Testis (tissue), 3 donors: ENCODE data around the gene TPST1. TPM values are rescaled to one million over a fixed set of nuclear protein-coding genes. Genes with fewer than 3 reads are reported as not detected.

Experiments used
- DNase-seq: peaks from one replicate; pipeline ENCODE4 v3.0.0-alpha.2; 2019
- H3K27ac ChIP-seq, 2 donors: fragments of 200-600 bp; sonication (generic); one replicate each; pipeline ENCODE4 v1.5.1; 2019
- H3K27me3 ChIP-seq: fragments of 200-600 bp; sonication (generic); one replicate; pipeline ENCODE4 v1.5.1; 2019
- H3K36me3 ChIP-seq: fragments of 200-600 bp; sonication (generic); one replicate; pipeline ENCODE4 v1.5.1; 2017; ENCODE audit warnings: low read depth; ENCODE audit errors: missing control alignments
- H3K4me1 ChIP-seq: fragments of 200-600 bp; sonication (generic); one replicate; pipeline ENCODE4 v1.5.1; 2019
- H3K4me3 ChIP-seq, 2 donors: fragments of 200-600 bp; sonication (generic); one replicate each; pipeline ENCODE4 v1.5.1; 2017 to 2019
- H3K9me3 ChIP-seq: fragments of 200-600 bp; sonication (generic); one replicate; pipeline ENCODE4 v1.5.1; 2017
- POLR2A ChIP-seq: fragments of 450-650 bp; IDR thresholded peaks from one replicate; pipeline ENCODE4 v1.6.1; 2017; ENCODE audit warnings: antibody characterized with exemption, mild to moderate bottlenecking, moderate library complexity
- WGBS, 2 donors: methylation state at CpG; one replicate each; pipeline ENCODE4 v1.1.5; 2018; 5-methylcytosine and 5-hydroxymethylcytosine counted together
- intact Hi-C: fragments of 100-400 bp; cut with DNase I; formaldehyde crosslinking; loops from one replicate; pipeline ENCODE4 v1.15.1; 2023; ENCODE audit warnings: low total_unique reads
- polyA plus RNA-seq: library from polyadenylated mRNA; stranded (reverse); fragments of 350-450 nt; fragmentation: Illumina TruSeq; extraction: RNeasy Lipid Tissue Mini Kit (QIAGEN cat#74804); gene quantifications from one replicate; pipeline ENCODE4 v1.2.3, GENCODE V29; 2014; ENCODE audit warnings: low read depth, low replicate concordance; ENCODE audit not compliant: insufficient read depth
- total RNA-seq, 2 donors: library from RNA; depleted of rRNA; stranded (reverse); fragments of >200 nt; gene quantifications; one replicate each; pipeline ENCODE4 v1.2.3, GENCODE V29; 2016
- TF ChIP-seq, protein P1 (sequence below), 3 experiments: fragments of 450-650 bp in 2 of 3; fragments of 200-600 bp in 1 of 3; sonication (generic) in 1 of 3; IDR thresholded peaks; one replicate each; pipeline ENCODE4 v1.5.1; 2016 to 2019; ENCODE audit warnings: antibody characterized with exemption in 3 of 3, mild to moderate bottlenecking in 2 of 3, moderate library complexity in 1 of 3

TPST1 gene
- total and polyA plus RNA-seq, 3 donors from 2014 or later, result 34.7 to 55.7 (median 40.7) TPM

GRCh38 chr7:66163186-66163610 lies 41.9 kb upstream of the TPST1 start:
- Histone ChIP-seq H3K27me3 (no peaks in the 10 kb centered on the region), H3K4me3 (no peak overlapping the region), H3K9me3 (no peaks in the 10 kb centered on the region), H3K4me1 (no peaks in the 10 kb centered on the region), H3K36me3 (no peaks in the 10 kb centered on the region), H3K27ac (no peak overlapping the region)
- TF ChIP-seq, protein P1, sequence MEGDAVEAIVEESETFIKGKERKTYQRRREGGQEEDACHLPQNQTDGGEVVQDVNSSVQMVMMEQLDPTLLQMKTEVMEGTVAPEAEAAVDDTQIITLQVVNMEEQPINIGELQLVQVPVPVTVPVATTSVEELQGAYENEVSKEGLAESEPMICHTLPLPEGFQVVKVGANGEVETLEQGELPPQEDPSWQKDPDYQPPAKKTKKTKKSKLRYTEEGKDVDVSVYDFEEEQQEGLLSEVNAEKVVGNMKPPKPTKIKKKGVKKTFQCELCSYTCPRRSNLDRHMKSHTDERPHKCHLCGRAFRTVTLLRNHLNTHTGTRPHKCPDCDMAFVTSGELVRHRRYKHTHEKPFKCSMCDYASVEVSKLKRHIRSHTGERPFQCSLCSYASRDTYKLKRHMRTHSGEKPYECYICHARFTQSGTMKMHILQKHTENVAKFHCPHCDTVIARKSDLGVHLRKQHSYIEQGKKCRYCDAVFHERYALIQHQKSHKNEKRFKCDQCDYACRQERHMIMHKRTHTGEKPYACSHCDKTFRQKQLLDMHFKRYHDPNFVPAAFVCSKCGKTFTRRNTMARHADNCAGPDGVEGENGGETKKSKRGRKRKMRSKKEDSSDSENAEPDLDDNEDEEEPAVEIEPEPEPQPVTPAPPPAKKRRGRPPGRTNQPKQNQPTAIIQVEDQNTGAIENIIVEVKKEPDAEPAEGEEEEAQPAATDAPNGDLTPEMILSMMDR (IDR thresholded peaks at IDR 0.05), result no peak
- TF ChIP-seq POLR2A, result no peak
- 92% methylated on average over 1 of the region's 1 CpG for WGBS, 2 donors
- intact Hi-C loops, result no loop called here
- DNase-seq, result no peak

DNA sequence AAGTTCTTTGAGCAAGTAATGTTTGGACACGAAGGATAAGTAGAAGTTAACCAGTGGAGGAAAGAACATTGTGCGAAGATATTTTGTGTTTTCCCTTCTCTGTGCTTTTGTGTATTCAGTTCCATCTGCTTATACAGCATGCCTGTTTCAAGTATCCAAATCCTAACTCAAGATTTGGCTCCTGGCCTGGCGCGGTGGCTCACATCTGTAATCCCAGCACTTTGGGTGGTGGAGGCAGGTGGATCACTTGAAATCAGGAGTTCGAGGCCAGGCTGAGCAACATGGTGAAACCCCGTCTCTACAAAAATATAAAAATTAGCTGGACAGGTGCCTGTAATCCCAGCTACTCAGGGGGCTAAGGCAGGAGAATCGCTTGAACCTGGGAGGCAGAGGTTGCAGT lies 40.8 kb upstream of the TPST1 start:
- no peaks in the 10 kb centered on the region for H3K9me3 ChIP-seq
- DNase-seq, result no peak
- no peaks in the 10 kb centered on the region for H3K4me1 ChIP-seq
- TF ChIP-seq, protein P1 (IDR thresholded peaks at IDR 0.05), result no peak
- no peak for TF ChIP-seq POLR2A
- 56 to 61% methylated on average over 7 of the region's 7 CpGs for WGBS, 2 donors
- no peak overlapping the region for H3K4me3 ChIP-seq
- no peaks in the 10 kb centered on the region for H3K36me3 ChIP-seq
- H3K27me3 ChIP-seq, result no peaks in the 10 kb centered on the region
- intact Hi-C loops, result no loop called here
- H3K27ac ChIP-seq, result no peak overlapping the region

GRCh38 chr7:66167773-66168387 lies 37.3 kb upstream of the TPST1 start:
- 76 to 79% methylated on average over 7 of the region's 7 CpGs for WGBS, 2 donors
- intact Hi-C loops, result no loop called here
- Histone ChIP-seq H3K27ac (no peak overlapping the region), H3K36me3 (no peaks in the 10 kb centered on the region), H3K9me3 (no peaks in the 10 kb centered on the region), H3K4me3 (no peak overlapping the region), H3K27me3 (no peaks in the 10 kb centered on the region), H3K4me1 (peaks cover 3% of the 10 kb centered on the region)
- no peak for DNase-seq
- TF ChIP-seq POLR2A, result no peak
- TF ChIP-seq, protein P1 (IDR thresholded peaks at IDR 0.05), result no peak

GRCh38 chr7:66169616-66170015 lies 35.5 kb upstream of the TPST1 start:
- Histone ChIP-seq H3K27ac (no peak overlapping the region), H3K4me1 (peaks cover 3% of the 10 kb centered on the region), H3K27me3 (no peaks in the 10 kb centered on the region), H3K36me3 (no peaks in the 10 kb centered on the region), H3K9me3 (no peaks in the 10 kb centered on the region), H3K4me3 (no peak overlapping the region)
- 92% methylated on average over 2 of the region's 2 CpGs; no CpG with 5 or more reads in 1 of the 2 donors for WGBS, 2 donors
- TF ChIP-seq, protein P1 (IDR thresholded peaks at IDR 0.05), result no peak
- no peak for TF ChIP-seq POLR2A
- DNase-seq, result no peak
- intact Hi-C loops, result no loop called here
